ENCODE measurements around the gene KNTC1.

Gene KNTC1

GRCh38 chr12:122501489-122501989 lies 25.5 kb upstream of the KNTC1 start:
- H4K20me1 ChIP-seq (ENCODE audit: insufficient read depth, low read length), result no peaks in the 10 kb centered on the region
- no peak overlapping the region for H2AFZ ChIP-seq (ENCODE audit: low read length)
- H3K27me3 ChIP-seq (ENCODE audit: insufficient read depth, low read length), result no peaks in the 10 kb centered on the region
- H3F3A ChIP-seq (ENCODE audit: insufficient read depth, low read length), result peaks cover 18% of the 10 kb centered on the region; the same call in 1 of the 2 replicates
- H3K4me3 ChIP-seq (ENCODE audit: low read depth, low read length, poor library complexity, severe bottlenecking), result peak overlapping the region; percentile 78
- H3K9me2 ChIP-seq (ENCODE audit: low read depth, low read length), result no peaks in the 10 kb centered on the region
- peaks cover 33% of the 10 kb centered on the region for H3K79me2 ChIP-seq (ENCODE audit: insufficient read depth, low read length)
- H3K9ac ChIP-seq (ENCODE audit: low read length), result peak overlapping the region; percentile 40; the same call in 1 of the 2 replicates
- peak overlapping the region; percentile 50 for H3K4me2 ChIP-seq (ENCODE audit: low read length)
- no peaks in the 10 kb centered on the region for H3K9me3 ChIP-seq (ENCODE audit: low read length)
- no peak for TF ChIP-seq EZH2 (IDR thresholded peaks at IDR 0.05; ENCODE audit: borderline replicate concordance, low read length)
- TF ChIP-seq CTCF (IDR thresholded peaks at IDR 0.05; ENCODE audit: low read length), result no peak
- H3K4me1 ChIP-seq (ENCODE audit: insufficient read depth, low read length, severe bottlenecking), result peaks cover 35% of the 10 kb centered on the region
- peaks cover 45% of the 10 kb centered on the region for H3K36me3 ChIP-seq (ENCODE audit: insufficient read depth, low read length)
- H3K27ac ChIP-seq (ENCODE audit: low read depth, low read length, poor library complexity, severe bottlenecking), result peak overlapping the region; percentile 89

GRCh38 chr12:122503147-122503751 lies 23.8 kb upstream of the KNTC1 start:
- Histone ChIP-seq H3K27ac (ENCODE audit: low read depth, low read length, poor library complexity, severe bottlenecking) (peak overlapping the region; percentile 89), H3K9ac (ENCODE audit: low read length) (no peak overlapping the region), H3F3A (ENCODE audit: insufficient read depth, low read length) (peaks cover 18% of the 10 kb centered on the region), H4K20me1 (ENCODE audit: insufficient read depth, low read length) (no peaks in the 10 kb centered on the region), H3K9me3 (ENCODE audit: low read length) (no peaks in the 10 kb centered on the region), H3K4me3 (ENCODE audit: low read depth, low read length, poor library complexity, severe bottlenecking) (no peak overlapping the region), H3K79me2 (ENCODE audit: insufficient read depth, low read length) (peaks cover 19% of the 10 kb centered on the region), H3K9me2 (ENCODE audit: low read depth, low read length) (no peaks in the 10 kb centered on the region), H2AFZ (ENCODE audit: low read length) (no peak overlapping the region), H3K27me3 (ENCODE audit: insufficient read depth, low read length) (no peaks in the 10 kb centered on the region), H3K4me1 (ENCODE audit: insufficient read depth, low read length, severe bottlenecking) (peaks cover 26% of the 10 kb centered on the region), H3K36me3 (ENCODE audit: insufficient read depth, low read length) (peaks cover 55% of the 10 kb centered on the region), H3K4me2 (ENCODE audit: low read length) (no peak overlapping the region)
- TF ChIP-seq CTCF (IDR thresholded peaks at IDR 0.05; ENCODE audit: low read length), result no peak

DNA sequence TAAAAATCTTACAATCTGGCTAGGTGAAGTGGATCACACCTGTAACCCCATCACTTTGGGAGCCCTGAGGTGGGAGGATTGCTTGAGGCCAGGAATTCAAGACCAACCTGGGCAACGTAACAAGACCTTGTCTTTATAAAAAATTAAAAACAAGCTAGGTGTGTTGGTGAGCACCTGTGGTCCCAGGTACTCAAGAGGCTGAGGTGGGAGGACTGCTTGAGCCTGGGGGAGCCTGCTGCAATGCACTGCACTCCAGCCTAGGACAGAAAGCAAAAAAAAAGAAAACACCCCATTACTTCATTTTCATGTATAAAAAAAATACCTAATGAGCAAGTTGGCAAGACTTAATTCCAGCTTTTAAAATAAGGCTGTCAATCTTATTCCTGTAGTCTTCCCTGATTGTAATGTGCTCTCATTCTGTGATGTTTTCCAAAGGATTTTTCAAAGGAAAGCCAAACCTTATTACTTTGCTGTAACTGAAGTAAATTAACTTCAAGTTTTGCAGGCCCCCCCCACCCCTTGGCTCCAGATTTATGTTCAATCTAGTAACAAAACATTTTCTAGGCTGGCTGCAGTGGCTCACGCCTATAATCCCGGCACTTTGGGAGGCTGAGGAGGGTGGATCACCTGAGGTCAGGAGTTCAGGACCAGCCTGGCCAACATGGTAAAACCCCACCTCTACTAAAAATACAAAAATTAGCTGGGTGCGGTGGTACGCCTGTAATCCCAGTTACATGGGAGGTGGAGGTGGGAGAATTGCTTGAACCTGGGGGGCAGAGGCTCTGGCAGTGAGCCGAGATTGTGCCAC lies 23.1 kb upstream of the KNTC1 start:
- H3K27me3 ChIP-seq (ENCODE audit: insufficient read depth, low read length), result no peaks in the 10 kb centered on the region
- TF ChIP-seq CTCF (IDR thresholded peaks at IDR 0.05; ENCODE audit: low read length) (no peak), EZH2 (IDR thresholded peaks at IDR 0.05; ENCODE audit: borderline replicate concordance, low read length) (no peak)
- no peaks in the 10 kb centered on the region for H3K9me2 ChIP-seq (ENCODE audit: low read depth, low read length)
- H3K4me2 ChIP-seq (ENCODE audit: low read length), result no peak overlapping the region
- H2AFZ ChIP-seq (ENCODE audit: low read length), result no peak overlapping the region
- H4K20me1 ChIP-seq (ENCODE audit: insufficient read depth, low read length), result no peaks in the 10 kb centered on the region
- H3K27ac ChIP-seq (ENCODE audit: low read depth, low read length, poor library complexity, severe bottlenecking), result peak overlapping the region; percentile 89
- no peak overlapping the region for H3K9ac ChIP-seq (ENCODE audit: low read length)
- H3K36me3 ChIP-seq (ENCODE audit: insufficient read depth, low read length), result peaks cover 62% of the 10 kb centered on the region
- H3K4me3 ChIP-seq (ENCODE audit: low read depth, low read length, poor library complexity, severe bottlenecking), result no peak overlapping the region
- no peaks in the 10 kb centered on the region for H3K9me3 ChIP-seq (ENCODE audit: low read length)
- peaks cover 18% of the 10 kb centered on the region for H3K4me1 ChIP-seq (ENCODE audit: insufficient read depth, low read length, severe bottlenecking)
- peaks cover 12% of the 10 kb centered on the region for H3K79me2 ChIP-seq (ENCODE audit: insufficient read depth, low read length)
- peaks cover 18% of the 10 kb centered on the region for H3F3A ChIP-seq (ENCODE audit: insufficient read depth, low read length)

Data from OCI-LY1 (cell line).